OCI-LY3 (cell line): ENCODE measurements around the gene TENM4.

Experiments
- H2AFZ ChIP-seq: fragments of 200-600, 300-600 bp; shearing (Covaris generic); 2 replicates; pipeline ENCODE4 v1.6.0; 2014; ENCODE audit warnings: antibody characterized with exemption, low read depth, low read length
- H3K27ac ChIP-seq: fragments of 200-600, 300-600 bp; sonication (generic); 2 replicates; pipeline ENCODE4 v1.5.1; 2014; ENCODE audit warnings: mild to moderate bottlenecking, low read length, moderate library complexity, mixed read lengths
- H3K27me3 ChIP-seq: fragments of 200-600, 300-600 bp; sonication (generic); 2 replicates; pipeline ENCODE4 v1.6.1; 2014; ENCODE audit warnings: low read depth, low read length, mixed read lengths
- H3K36me3 ChIP-seq: fragments of 200-600, 300-600 bp; sonication (generic); replicated peaks from 2 replicates; pipeline ENCODE3; 2014; ENCODE audit warnings: low read depth, low read length, mixed read lengths
- H3K4me1 ChIP-seq: fragments of 300-600, 200-600 bp; sonication (generic); 2 replicates; pipeline ENCODE4 v1.6.1; 2014; ENCODE audit warnings: low read length, mixed read lengths
- H3K4me2 ChIP-seq: fragments of 200-600, 300-600 bp; sonication (generic); 2 replicates; pipeline ENCODE4 v1.6.1; 2014; ENCODE audit warnings: low read length, mixed read lengths
- H3K4me3 ChIP-seq: fragments of 300-600, 200-600 bp; sonication (generic); 2 replicates; pipeline ENCODE4 v1.5.1; 2014; ENCODE audit warnings: antibody characterized with exemption, mild to moderate bottlenecking, low read length, moderate library complexity
- H3K79me2 ChIP-seq: fragments of 300-600, 200-600 bp; shearing (Covaris generic); 2 replicates; pipeline ENCODE4 v1.6.1; 2014; ENCODE audit warnings: mild to moderate bottlenecking, low read length, mixed read lengths
- H3K9ac ChIP-seq: fragments of 300-600, 200-600 bp; shearing (Covaris generic); 2 replicates; pipeline ENCODE4 v1.6.0; 2014; ENCODE audit warnings: mild to moderate bottlenecking, low read length, moderate library complexity
- H3K9me3 ChIP-seq: fragments of 200-600, 300-600 bp; shearing (Covaris generic); 2 replicates; pipeline ENCODE4 v1.6.1; 2014; ENCODE audit warnings: low read length, mixed read lengths; ENCODE audit not compliant: insufficient read depth
- H4K20me1 ChIP-seq: fragments of 200-600, 300-600 bp; sonication (generic); 2 replicates; pipeline ENCODE4 v1.6.1; 2016; ENCODE audit warnings: low read length, mixed read lengths; ENCODE audit not compliant: insufficient read depth
- EZH2phosphoT487 ChIP-seq: fragments of 200-600 bp; shearing (Covaris generic); IDR thresholded peaks from 2 replicates; pipeline ENCODE4 v1.6.1; 2018; ENCODE audit warnings: antibody characterized with exemption, mixed run types, low read depth
- TF ChIP-seq, protein P1 (sequence below): fragments of 200-600, 300-600 bp; sonication (generic); IDR thresholded peaks from 2 replicates; pipeline ENCODE4 v1.5.1; 2014; ENCODE audit warnings: antibody characterized with exemption, low read length, low read depth

The TENM4 gene

DNA sequence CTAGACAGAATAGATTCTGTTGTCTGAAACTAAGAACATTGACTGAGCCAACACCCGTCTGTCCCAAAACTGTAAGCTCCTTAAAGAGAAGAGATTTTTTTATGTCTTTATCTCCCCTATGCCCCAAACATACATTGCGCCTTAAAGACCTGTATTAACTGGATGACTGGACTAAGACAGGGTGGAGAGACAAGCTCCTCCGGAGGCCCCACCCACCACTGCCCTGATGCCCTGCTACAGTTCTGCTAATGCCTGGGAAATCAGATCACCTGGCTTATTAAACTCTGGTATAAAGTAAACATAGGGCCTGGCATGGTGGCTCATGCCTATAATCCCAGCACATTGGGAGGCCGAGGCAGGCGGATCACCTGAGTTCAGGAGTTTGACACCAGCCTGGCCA lies 203.7 kb downstream of the TENM4 start:
- H3K9me3 ChIP-seq: no peaks in the 10 kb centered on the region
- no peak overlapping the region for H2AFZ ChIP-seq
- no peak overlapping the region for H3K9ac ChIP-seq
- TF ChIP-seq, protein P1, sequence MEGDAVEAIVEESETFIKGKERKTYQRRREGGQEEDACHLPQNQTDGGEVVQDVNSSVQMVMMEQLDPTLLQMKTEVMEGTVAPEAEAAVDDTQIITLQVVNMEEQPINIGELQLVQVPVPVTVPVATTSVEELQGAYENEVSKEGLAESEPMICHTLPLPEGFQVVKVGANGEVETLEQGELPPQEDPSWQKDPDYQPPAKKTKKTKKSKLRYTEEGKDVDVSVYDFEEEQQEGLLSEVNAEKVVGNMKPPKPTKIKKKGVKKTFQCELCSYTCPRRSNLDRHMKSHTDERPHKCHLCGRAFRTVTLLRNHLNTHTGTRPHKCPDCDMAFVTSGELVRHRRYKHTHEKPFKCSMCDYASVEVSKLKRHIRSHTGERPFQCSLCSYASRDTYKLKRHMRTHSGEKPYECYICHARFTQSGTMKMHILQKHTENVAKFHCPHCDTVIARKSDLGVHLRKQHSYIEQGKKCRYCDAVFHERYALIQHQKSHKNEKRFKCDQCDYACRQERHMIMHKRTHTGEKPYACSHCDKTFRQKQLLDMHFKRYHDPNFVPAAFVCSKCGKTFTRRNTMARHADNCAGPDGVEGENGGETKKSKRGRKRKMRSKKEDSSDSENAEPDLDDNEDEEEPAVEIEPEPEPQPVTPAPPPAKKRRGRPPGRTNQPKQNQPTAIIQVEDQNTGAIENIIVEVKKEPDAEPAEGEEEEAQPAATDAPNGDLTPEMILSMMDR: no peak
- no peak for TF ChIP-seq EZH2phosphoT487
- H3K27ac ChIP-seq: no peak overlapping the region
- no peaks in the 10 kb centered on the region for H3K27me3 ChIP-seq
- no peaks in the 10 kb centered on the region for H3K36me3 ChIP-seq
- peaks cover 9% of the 10 kb centered on the region; the same call in 1 of the 2 replicates for H4K20me1 ChIP-seq
- no peak overlapping the region for H3K4me3 ChIP-seq
- H3K4me1 ChIP-seq: no peaks in the 10 kb centered on the region
- no peak overlapping the region for H3K4me2 ChIP-seq
- no peaks in the 10 kb centered on the region for H3K79me2 ChIP-seq

DNA sequence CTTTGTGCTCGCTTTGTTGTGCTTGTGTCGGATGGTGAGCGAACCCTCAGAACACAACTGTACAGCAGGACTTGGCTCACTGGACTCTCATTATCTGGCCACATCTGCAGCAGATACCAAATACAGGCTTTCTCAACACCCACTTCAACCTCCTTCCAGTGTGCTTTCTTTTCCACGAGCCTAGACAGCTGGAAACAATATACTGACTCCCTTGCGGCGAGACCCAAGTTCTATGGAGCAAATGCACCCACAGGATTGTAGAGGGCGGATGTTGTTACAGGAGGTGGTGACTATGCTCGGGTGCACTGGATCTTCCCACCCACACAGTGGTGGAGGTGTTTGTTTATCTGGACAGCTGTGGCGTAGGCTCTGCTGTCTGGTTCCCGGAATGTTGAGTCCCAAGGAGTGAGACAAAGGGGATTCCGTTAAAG lies 204.3 kb downstream of the TENM4 start:
- no peak overlapping the region for H3K4me3 ChIP-seq
- H2AFZ ChIP-seq: no peak overlapping the region
- no peak overlapping the region for H3K9ac ChIP-seq
- TF ChIP-seq, protein P1: no peak
- TF ChIP-seq EZH2phosphoT487: no peak
- H3K27ac ChIP-seq: no peak overlapping the region
- H3K79me2 ChIP-seq: no peaks in the 10 kb centered on the region
- no peaks in the 10 kb centered on the region for H3K9me3 ChIP-seq
- H4K20me1 ChIP-seq: peaks cover 9% of the 10 kb centered on the region; the same call in 1 of the 2 replicates
- H3K4me1 ChIP-seq: no peaks in the 10 kb centered on the region
- H3K36me3 ChIP-seq: no peaks in the 10 kb centered on the region
- no peak overlapping the region for H3K4me2 ChIP-seq
- no peaks in the 10 kb centered on the region for H3K27me3 ChIP-seq

DNA sequence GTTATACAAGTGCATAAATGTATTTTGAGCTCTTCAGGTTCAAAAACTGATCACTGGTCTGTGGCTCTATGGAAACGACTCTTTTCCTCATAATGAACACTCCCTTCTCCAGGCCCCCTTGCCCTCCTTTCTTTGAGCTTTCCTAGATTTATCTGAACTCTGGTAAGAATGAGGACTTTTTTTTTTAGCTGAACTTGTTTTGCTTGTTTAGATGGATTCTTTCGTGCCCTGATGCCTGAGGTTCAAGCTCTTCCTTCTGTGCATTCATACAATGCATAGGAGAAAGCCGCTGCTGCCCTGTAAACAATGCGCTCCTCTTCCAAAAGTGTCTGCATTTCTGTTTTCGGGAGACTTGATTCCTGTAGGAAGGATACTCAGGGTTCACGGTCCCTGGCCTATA lies 205.1 kb downstream of the TENM4 start:
- H3K4me2 ChIP-seq: no peak overlapping the region
- H3K79me2 ChIP-seq: no peaks in the 10 kb centered on the region
- H3K27ac ChIP-seq: no peak overlapping the region
- no peaks in the 10 kb centered on the region for H3K36me3 ChIP-seq
- no peaks in the 10 kb centered on the region for H3K27me3 ChIP-seq
- no peak overlapping the region for H2AFZ ChIP-seq
- no peaks in the 10 kb centered on the region for H3K9me3 ChIP-seq
- no peak overlapping the region for H3K9ac ChIP-seq
- TF ChIP-seq, protein P1: no peak
- no peak for TF ChIP-seq EZH2phosphoT487
- H4K20me1 ChIP-seq: peaks cover 10% of the 10 kb centered on the region; the same call in 1 of the 2 replicates
- no peak overlapping the region for H3K4me3 ChIP-seq
- no peaks in the 10 kb centered on the region for H3K4me1 ChIP-seq

DNA sequence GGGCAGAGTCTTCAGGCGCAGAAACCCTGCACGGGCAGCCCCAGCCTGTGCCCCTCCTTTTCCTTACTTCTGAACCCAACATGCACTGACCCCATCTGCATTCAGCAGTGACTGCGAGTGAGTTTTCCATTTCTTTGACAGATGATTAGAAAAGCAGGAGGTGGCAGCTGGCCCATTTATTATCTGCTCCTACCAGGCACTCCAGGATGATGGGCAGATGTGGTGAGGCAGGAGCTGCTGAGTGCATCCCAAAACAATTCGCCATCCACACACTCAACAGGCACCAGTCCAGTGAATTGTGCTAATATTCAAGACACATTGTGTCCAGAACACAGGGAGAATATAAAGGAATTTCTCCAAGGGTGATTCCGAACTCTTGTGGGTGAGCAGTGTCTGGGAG lies 208.5 kb downstream of the TENM4 start:
- H3K36me3 ChIP-seq: no peaks in the 10 kb centered on the region
- H3K4me2 ChIP-seq: no peak overlapping the region
- no peak for TF ChIP-seq EZH2phosphoT487
- TF ChIP-seq, protein P1: no peak
- H3K4me1 ChIP-seq: no peaks in the 10 kb centered on the region
- no peaks in the 10 kb centered on the region for H3K9me3 ChIP-seq
- no peaks in the 10 kb centered on the region for H3K27me3 ChIP-seq
- H4K20me1 ChIP-seq: peaks cover 13% of the 10 kb centered on the region; the same call in 1 of the 2 replicates
- H3K4me3 ChIP-seq: no peak overlapping the region
- H3K27ac ChIP-seq: no peak overlapping the region
- no peak overlapping the region for H3K9ac ChIP-seq
- no peak overlapping the region for H2AFZ ChIP-seq
- H3K79me2 ChIP-seq: no peaks in the 10 kb centered on the region
